Fibroblast of peridontal ligament (primary cell): ENCODE data around the gene LMBRD2.
"Not testable (repeated sequence)": the region's sequence is repeated elsewhere in the genome, so short reads cannot be mapped to it uniquely, and the experiment has no call there.

Experiments used
- DNase-seq: peaks from one replicate; pipeline ENCODE4 v3.0.0-alpha.2; 2010; ENCODE audit errors: extremely low read depth

The LMBRD2 gene

DNA sequence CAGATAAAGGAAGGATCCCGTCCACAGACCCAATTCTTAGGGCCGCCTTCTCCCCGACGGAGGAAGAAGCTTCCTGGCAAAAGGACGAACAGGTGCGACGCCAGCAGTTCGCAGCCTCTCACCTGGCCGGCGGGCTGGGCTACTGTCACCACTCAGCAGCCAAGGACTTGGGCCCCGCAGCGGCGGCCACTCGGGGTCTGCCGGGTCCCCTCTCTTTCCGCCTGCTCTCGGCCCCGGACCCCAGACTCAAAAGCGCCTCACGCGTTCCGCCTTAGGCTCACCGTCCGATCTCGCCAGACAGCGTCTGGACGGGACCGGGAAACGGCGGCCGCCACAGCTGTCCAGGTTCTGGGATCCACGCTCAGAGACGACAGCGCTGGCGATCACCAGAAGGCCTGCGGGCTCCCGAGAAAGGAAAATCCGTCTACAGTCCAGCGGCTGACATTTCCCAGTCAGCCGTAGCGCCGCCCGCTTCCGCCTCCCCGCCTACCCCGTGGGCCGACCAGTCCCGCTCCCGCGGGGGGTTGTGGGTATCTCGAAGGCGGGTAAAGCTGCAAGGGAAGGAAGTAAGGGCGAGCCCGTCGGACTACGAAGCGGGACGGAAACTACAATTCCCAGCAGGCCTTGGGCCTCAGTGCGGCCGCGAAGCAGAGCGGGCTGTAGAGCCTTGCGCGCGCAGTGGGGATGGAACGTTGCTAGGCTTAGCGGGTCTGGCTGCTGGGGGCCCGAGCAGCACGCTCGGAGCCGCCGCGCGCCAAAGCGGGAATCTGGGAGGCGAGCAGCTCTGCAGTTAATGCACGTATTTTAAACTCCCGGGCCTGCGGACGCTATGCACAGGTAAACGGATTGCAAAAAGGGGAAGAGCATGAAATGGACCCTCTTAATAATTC is at the start of gene LMBRD2, which contains the start of gene SKP2:
TSS of gene LMBRD2 (minus strand) at position 454 of the 890 bp plus-strand sequence. CDS start 8,538 bp downstream, outside the sequence.
TSS of gene SKP2 (plus strand) at position 678 of the 890 bp plus-strand sequence. CDS start at position 830, 152 bp downstream.
- DNase-seq = peak; percentile 97

DNA sequence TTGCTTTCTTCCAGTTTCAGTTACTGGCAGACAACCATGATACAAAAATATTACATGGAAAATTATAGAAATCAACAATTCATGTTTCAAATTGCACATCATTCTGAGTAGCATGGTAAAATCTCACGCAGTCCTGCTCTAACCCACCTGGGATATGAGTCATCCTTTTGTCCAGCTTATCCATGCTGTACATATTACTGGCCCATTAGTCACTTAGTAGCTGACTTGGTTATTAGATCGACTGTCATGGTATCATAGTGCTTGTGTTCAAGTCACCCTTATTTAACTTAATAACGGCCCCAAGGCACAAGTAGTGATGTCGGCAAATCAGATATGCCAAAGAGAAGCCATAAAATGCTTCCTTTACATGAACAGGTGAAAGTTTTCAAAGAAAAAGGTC is 48.8 kb upstream of the LMBRD2 start:
- DNase-seq = no peak

DNA sequence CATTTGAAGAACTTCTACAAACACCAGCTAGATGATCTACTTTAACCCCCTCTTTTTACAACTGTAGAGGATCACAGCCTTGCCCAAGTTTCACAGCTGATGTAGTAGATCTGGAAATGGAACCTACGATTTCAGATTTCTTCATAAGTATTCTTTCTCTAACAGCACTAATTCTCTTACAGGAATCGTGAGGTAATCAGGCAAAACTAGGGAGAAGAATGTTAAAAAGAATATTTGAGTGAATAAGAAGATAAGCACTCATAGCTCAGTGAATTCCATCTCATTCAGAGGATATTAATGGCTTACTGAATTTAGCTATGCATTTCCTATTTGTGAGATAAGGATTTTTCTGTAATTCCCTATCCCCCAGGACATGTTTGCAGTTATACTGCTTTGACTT is 47.9 kb upstream of the LMBRD2 start:
- DNase-seq = no peak

DNA sequence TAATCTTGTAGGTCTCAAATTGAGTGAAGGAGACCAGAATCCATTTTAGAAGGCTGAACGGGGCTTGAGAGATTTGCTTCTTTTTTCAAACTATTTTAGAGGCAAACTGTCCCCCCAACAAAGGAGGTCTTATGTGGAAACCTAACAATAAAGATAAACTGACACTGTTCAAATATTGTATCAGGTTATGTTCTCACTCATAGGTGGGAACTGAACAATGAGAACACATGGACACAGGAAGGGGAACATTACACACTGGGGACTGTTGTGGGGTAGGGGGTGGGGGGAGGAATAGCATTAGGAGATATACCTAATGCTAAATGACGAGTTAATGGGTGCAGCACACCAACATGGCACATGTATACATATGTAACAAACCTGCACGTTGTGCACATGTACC is 47.1 kb upstream of the LMBRD2 start:
- not testable (repeated sequence) for DNase-seq

DNA sequence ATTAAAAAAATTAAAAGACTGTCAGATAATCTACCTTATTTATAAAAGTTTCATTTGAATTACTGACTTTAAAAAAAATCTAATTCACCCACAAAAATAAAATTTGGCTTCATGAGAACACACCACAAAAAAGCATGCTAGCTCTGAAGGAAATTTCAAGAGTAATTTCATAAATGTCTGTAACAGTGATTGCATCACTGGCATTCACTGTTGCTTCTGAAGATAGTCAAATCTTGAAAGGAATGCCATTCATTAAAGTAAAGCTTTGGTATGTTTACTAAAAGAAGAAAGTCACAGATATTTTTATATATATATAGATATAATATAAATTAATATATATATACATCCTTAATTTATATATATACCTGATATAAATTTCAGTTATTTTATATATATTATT is 46.6 kb upstream of the LMBRD2 start:
- DNase-seq = peak; percentile 20

DNA sequence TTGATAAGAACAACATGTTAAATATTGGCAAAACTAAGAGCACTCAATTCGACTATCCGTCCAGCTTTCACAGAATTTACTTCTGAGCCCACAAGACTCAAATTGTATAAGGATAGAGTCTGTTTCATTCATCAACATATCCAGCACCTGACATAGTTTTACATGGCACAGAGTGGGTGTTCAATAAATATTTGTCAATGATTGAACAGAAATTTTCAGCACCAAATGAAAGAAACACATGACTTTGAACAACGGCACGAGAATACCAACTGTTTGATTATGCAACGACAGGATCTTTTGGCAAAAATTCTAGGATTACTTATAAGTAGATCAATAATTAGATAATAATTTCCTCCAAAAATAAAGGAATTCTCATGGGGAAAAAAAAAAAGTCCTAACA is 42.1 kb upstream of the LMBRD2 start:
- DNase-seq = no peak

DNA sequence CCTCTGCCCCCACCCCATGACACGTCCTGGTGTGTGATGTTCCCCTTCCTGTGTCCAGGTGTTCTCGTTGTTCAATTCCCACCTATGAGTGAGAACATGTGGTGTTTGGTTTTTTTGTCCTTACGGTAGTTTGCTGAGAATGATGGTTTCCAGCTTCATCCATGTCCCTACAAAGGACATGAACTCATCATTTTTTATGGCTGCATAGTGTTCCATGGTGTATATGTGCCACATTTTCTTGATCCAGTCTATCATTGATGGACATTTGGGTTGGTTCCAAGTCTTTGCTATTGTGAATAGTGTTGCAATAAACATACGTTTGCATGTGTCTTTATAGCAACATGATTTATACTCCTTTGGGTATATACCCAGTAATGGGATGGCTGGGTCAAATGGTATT is 32.7 kb upstream of the LMBRD2 start:
- not testable (repeated sequence) for DNase-seq

DNA sequence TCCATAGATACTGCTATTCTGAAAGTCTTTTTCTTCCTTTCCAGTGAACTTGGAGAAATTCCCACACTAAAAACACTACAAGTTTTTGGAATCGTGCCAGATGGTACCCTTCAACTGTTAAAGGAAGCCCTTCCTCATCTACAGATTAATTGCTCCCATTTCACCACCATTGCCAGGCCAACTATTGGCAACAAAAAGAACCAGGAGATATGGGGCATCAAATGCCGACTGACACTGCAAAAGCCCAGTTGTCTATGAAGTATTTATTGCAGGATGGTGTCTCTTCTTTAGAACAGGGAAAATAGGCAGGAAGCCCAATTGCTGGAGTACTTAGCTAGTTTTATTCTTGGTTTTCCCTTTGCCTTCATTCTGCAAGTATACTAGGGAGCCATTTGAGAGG is 30.1 kb upstream of the LMBRD2 start:
- no peak for DNase-seq

DNA sequence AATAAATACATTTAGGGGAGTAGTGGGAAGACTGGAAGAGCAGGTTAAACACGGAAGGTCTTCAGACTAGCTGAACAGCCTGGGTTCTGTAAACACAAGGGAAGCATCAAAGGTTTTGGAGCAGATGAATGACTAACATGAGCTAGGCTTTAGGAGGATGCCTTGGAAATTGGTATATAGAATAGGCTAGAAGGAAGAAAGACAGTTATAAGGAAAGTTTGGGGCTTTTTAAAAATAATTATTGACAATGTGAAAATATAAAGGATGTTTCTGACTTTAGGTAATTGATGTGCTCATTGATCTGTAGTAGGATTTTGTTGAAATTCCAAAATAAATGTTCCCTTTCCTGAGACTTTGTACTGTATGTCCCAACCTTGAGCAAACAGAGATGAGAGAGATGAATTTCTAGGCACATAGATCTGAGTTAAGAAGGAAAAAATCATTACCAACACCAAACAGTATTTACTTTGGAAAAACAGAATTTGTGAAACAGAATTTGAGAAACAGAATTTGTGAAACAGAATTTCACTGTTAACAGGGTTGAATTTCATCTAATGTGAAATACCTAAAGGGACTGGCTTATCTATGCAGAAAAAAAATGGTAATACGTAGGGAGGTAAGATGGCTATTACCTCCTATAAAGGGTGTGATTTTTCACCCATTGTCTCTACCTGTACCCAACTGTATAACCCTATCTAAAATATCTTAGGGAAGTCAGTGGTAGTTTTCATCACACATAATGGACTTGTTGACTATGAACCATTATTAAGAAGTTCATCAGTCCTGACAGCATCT is 29.1 kb upstream of the LMBRD2 start:
- DNase-seq = no peak

DNA sequence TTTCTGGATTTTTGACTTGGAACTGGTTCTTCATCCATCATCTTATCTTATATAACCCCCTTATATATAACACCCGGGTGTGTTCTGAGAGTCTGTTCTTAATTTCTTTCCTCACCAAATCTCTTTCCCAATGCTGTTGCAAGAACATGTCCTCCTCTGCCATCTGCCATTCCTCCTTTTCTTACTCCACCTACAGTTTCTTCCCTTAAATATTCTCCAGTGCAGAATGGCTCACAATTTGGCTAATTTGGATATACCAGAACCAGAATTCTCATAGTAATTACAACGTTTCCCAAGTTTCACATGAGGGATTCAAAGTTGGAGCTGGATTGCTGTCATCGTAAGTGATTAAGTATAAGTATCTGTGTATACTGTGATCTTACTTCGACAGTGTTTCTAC is 28.3 kb upstream of the LMBRD2 start:
- DNase-seq = no peak

DNA sequence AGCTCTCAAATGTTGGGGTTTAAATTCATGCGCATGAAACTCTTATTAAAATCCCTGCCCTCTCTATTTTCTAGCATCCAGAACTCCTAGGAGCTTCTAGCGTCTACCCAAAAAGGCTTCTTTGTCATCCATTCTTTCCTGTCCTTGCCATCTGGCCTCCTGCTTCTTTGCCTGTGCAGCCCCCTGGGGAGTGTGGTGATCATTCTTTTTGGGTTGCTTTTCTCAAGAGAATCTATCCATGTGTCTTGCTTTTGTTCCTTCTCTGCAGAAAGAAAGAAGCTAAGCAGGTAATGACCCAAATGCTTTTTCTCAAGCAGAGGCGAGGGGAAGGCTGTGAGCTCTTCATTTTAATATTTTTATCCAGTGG is 26.8 kb upstream of the LMBRD2 start:
- no peak for DNase-seq

DNA sequence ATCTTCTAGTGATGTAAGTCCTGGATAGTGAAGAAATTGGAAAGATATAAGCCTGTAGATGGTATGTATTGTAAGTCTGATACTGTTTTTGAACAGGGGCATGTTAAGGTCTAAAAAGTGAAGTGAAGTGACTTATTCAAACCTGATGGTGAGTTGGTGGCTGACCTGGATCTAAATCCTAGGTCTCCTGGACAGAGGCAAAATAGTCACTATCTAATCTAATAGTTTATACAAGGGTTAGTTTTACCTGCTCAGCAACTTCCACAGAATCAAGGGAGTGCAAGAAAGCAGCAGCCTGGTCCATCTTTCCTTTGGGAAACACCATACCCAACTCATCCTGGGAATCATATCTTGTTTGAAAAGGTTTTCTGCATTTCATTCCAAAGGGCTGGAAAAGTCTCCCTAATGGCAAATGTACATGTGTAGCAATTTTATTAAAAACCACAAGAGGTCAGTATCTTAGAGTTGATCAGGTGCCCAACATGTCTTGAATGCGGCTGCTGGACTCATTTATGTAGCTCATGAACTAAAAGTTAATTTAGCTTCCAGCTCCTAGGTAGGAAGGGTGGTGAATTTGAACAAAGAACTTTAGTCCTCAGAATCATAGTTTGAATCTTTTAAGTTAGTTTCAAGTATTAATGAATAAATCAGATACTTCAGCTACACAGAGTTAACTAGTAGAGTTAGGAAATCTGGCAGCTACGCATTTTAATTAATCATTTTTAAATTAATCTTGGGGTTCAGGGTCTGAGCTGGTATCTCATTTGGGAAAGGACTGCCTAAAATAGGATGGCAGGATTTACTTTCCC is 26.2 kb upstream of the LMBRD2 start:
- DNase-seq = peak; percentile 64

DNA sequence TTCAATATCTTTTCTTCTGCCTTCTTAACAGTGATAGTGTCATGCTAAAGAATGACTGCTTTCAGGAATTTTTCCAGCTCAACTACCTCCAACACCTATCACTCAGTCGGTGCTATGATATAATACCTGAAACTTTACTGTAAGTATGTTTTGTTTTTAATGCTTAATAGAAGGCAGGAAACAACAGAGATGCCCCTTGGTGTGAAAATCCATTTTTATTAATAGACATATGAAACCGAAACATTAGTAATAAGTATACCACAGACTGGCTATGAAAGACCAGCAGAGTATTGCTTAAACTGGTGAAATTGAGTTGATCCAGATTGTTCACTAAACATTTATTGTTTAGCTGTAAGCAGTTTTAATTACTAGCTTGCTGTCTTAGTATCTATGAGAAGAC is 25.5 kb upstream of the LMBRD2 start:
- no peak for DNase-seq

DNA sequence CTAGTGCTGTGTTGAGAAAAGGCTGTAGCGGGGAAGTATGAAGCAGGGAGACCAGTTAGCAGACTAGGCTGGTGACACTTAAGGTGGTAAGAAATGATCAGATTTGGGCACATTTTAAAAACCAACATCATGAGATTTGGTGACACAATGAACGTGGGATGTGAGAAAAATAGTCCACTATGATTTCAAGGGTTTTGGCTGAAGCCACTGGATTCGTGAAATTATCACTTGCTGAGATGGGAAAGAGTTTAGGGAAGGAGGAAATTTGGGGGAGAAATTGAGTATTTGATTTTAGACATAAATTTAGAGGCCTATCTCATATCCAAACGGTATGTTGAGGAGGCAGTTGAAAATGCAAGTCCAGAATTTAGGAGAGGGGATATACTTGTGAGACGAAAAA is 23.4 kb upstream of the LMBRD2 start:
- no peak for DNase-seq

DNA sequence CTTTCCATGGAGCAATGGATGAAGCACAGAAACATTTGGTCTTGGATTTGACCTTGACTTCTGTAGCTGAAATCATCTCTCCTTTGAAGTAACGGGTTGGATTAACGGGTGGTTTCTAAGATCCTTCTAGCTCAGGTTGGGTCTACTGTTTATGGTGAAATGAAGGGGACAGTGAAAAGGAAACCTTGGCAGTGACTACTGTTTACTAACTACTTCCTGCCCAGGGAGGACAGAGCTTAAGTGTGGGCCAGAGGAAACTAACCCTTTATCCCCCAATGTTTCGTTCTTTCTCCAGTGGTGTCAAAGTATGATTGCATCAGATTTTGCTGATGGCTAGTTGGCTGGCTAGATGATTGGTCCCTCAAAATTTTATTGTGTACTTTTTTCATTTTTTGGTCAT is 22.4 kb upstream of the LMBRD2 start:
- no peak for DNase-seq

DNA sequence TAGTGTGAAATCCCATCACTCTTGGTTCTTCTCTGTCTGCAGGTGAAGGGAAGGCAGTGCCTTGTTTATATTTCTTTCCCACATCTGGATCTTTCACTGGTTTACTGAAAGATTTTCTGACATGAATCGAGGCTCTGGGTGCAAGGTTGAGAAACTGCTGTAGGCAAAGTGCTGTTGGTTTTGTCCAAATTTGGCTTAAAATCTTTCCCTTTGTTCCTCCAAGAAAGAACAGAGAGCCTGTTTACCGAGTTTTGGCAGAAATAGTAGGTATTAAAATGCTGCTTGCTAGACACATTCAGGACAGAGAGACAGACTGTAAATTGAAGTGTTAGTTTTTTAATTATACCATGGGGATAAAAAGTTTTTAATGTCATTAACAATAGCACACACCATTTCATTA is 21.7 kb upstream of the LMBRD2 start:
- no peak for DNase-seq

DNA sequence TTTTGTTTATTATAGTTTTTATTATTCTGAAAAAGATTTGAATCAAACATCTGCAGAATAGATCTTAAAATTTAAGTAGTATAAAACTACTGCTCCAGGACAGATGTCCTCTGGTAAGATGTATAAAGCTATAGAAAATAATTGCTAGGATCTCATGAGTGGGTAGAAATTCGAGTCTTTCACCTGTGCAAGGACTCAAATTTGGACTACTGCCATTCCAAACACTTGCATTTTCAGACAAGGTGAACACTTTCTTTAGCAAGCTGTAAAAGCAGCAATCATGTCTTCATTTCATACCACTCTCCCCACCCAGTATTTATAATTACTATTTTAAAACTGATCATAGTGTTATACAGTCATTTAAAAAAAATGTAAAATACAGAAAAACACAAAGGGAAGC is 20.9 kb upstream of the LMBRD2 start:
- DNase-seq = no peak

DNA sequence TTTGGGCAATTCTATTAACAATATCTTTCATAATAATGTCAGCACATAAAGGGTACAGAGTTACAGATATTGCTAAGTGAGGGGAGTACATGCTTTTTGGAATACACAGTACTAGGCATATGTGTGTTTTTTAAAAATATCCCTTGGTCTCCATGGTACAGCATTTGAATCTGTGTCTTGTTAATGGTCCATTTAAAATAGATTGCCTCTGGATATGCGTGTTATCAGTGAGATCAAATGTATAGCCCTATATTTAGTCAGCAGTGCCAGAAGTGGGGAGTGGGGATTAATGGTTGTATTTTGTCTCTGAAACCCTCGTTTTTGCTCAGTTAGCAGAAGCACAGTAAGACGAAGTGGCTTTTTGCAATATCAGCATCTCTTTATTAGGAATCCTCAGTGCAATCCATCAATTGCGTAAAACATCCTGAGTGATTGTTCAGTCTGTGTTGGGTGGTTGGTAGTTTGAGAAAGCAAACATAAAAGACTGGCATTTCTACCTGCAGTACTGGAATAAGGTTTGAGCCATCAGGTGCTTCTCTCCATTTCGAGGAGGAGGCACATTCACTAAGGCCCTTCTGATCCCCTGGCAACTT is 19.2 kb upstream of the LMBRD2 start:
- no peak for DNase-seq

DNA sequence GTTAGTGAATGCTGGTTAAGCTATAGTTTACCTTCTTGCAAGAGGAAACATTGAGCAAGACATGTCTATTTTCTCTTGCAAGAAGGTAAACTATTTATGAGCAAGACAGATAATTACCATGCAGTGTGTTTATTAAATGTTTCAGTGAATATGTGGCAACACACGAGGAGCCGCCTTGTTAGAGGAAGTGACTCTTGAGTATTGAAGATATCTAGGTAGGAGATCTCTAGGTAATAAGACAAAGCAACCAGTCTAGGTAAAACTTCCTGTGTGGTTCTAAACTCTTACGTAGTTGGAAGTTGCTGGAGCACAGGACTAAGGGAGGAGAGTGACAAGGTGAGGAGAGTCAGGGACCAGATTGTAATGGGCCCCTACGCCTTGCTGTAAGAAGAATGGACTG is 17.1 kb upstream of the LMBRD2 start:
- no peak for DNase-seq

DNA sequence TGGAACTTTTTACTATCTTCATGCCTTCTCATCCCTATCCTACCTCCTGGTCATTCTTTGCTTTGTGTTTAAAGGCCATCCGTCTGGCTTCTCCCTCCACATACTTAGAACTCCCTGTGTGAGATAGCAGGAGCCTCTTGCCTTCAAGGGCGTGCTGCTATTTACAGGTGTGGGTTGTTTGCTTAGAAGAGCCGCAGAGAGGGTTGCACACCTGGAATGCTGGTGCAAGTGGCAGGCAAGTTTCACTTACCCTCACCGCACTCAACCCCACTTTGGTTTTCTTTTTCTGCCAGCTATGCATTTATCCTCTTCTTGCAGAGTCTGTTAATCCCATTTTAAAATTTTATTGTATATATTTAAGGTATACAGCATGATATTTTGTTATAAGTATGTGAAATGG is 12.8 kb upstream of the LMBRD2 start:
- no peak for DNase-seq

DNA sequence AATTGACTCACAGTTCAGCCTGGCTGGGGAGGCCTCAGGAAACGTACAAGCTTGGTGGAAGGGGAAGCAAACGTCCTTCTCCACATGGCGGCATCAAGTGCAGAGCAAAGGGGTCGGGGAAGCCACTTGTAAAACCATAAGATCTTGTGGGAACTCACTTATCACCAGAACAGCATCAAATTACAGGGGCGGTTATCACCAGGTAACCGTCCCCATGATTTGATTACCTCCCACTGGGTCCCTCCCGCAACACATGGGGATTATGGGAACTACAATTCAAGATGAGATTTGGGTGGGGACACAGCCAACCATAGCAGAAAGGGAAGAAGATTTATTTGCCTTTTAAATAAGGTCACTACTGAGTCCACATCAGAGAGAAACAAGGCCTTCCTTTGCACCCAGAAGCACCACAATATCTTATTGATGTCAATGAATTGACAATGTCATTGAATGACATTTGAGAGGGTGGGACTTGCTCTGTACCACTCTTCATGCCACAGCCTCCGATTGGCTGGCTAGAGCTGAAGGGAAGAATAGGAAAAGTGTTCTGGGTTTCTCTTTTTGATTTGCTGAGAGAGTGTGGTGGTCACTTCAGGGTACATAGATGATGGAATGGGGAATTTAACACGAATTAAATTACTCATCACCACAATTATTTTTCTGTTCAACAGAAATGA is 11.3 kb upstream of the LMBRD2 start:
- DNase-seq = no peak
